Measurements from ENCODE around the gene ANKRD6.

ANKRD6 gene

DNA sequence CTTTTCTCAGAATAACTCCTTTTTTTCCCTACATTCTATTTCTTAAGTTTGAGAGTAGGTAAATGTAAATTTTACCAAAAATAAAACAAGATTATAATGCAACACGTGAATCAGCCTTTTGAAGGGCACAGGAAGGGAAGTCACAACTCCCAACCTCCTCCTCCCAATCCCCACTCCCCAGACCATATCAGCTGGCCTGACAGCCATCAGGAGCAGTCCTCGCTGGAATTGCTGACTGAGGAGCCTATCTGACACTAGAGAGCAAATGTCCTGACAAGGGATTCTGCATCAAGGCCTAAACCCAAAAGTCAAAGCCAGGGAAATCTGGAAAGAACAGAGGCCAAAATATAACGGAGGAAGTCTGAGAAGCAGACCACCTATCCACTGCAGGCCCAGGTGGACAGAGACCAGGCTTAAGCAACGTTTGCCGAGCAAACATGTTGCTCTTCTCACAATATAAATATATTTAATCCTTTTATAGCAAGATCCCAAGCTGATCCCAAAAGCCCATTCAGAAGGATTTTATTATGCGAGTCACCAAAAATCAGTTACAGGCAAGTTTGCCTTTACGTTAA lies 23.4 kb upstream of the ANKRD6 start:
- no peak overlapping the region; the same call in 1 of the 2 replicates for H3K27ac ChIP-seq

DNA sequence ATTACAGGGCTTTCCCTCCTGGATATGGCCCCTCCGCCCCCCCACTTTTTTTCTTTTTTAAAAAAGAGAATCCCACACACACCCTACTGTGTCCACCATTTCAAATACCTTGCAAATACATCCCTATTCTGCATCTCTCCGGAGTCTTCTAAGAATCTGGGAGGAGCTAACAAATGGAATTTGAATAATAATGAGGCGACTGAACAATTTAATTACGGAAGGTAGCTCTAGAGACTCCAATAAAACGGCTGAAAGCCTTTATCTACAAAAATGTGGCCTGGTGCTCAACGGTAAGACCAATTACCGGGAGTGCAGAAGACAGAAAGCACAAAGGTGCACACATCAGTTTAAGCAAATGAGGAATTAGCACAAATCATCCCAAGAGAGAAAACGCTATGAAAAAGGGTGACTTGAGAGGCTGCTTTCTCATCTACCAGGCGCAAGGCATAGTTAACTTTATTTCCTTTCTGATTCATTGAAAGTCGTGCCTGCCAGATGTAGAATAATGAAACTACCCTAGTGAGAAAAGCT lies 22.7 kb upstream of the ANKRD6 start:
- H3K27ac ChIP-seq = peak overlapping the region; percentile 94; the same call in 1 of the 2 replicates

More for the DNA sequence above, 23.4 kb upstream of the ANKRD6 start:
- TF ChIP-seq, protein P1, sequence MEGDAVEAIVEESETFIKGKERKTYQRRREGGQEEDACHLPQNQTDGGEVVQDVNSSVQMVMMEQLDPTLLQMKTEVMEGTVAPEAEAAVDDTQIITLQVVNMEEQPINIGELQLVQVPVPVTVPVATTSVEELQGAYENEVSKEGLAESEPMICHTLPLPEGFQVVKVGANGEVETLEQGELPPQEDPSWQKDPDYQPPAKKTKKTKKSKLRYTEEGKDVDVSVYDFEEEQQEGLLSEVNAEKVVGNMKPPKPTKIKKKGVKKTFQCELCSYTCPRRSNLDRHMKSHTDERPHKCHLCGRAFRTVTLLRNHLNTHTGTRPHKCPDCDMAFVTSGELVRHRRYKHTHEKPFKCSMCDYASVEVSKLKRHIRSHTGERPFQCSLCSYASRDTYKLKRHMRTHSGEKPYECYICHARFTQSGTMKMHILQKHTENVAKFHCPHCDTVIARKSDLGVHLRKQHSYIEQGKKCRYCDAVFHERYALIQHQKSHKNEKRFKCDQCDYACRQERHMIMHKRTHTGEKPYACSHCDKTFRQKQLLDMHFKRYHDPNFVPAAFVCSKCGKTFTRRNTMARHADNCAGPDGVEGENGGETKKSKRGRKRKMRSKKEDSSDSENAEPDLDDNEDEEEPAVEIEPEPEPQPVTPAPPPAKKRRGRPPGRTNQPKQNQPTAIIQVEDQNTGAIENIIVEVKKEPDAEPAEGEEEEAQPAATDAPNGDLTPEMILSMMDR (conservative IDR thresholded peaks at IDR 0.05) = no peak

DNA sequence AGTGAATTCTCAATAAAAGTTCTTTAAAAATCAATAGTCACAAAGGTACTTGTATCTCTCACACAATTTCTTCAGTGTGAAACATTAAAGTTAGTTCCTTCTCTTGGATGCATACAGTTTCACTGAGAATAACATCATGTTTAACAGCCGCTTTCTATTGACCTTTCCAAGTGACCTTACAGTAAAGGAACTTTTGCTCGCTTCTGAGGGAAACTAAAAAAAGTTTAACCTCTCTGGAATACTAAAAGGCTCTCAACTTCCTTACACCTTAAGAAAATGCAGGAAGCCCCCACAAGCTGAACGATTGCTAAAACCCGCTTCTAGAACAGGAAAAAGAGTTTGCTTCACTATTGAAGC lies 22.2 kb upstream of the ANKRD6 start:
- TF ChIP-seq, protein P1 (conservative IDR thresholded peaks at IDR 0.05) = no peak
- peak overlapping the region; percentile 94 for H3K27ac ChIP-seq

More for the DNA sequence above, 22.7 kb upstream of the ANKRD6 start:
- TF ChIP-seq, protein P1 (conservative IDR thresholded peaks at IDR 0.05) = no peak

DNA sequence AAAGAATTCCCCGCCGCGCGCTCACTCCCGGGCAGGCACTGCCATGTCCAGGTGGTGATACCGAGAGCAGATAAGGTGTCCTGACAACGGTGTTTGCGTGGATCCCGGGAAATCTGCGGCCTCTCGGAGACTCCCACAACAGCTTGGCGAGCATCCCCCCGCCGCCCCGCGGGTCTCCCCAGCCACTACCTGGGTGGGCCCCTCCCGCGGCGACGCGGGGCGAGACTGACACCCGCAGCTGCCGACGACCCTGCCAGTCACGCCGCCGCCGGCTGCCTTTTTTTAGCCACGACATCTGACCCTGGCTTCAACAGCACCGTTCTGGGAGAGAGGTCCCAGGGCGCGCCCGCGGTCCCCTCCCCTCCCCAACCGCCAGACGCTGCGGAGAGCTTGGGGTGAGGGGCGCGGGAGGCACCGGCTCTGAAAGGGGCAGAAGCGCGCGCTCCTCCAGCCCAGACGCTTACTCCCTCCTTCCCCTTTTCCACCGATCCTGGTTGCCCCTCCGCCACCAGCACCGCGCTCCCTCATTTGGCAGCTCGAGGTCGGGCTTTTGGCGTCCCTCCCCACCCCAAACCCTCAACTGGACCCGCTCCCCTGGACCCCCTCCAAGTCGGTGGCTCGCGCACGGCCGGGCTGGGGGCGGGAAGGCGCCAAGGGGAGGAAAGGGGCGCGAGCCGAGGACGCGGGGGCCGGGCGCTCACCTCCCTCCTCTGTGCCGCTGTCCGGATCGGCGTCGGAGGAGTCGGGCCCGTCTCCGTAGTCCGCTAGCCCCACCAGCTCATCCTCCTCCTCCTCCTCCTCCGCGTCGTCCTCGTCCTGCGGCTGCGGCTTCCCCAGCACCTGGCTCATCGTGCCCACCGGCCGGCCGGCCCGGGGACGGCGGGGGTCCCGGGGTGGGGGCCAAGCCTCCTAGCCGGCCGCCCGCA lies 21.5 kb upstream of the ANKRD6 start:
- H3K27ac ChIP-seq = peak overlapping the region; percentile 94
- TF ChIP-seq, protein P1 (conservative IDR thresholded peaks at IDR 0.05) = no peak

DNA sequence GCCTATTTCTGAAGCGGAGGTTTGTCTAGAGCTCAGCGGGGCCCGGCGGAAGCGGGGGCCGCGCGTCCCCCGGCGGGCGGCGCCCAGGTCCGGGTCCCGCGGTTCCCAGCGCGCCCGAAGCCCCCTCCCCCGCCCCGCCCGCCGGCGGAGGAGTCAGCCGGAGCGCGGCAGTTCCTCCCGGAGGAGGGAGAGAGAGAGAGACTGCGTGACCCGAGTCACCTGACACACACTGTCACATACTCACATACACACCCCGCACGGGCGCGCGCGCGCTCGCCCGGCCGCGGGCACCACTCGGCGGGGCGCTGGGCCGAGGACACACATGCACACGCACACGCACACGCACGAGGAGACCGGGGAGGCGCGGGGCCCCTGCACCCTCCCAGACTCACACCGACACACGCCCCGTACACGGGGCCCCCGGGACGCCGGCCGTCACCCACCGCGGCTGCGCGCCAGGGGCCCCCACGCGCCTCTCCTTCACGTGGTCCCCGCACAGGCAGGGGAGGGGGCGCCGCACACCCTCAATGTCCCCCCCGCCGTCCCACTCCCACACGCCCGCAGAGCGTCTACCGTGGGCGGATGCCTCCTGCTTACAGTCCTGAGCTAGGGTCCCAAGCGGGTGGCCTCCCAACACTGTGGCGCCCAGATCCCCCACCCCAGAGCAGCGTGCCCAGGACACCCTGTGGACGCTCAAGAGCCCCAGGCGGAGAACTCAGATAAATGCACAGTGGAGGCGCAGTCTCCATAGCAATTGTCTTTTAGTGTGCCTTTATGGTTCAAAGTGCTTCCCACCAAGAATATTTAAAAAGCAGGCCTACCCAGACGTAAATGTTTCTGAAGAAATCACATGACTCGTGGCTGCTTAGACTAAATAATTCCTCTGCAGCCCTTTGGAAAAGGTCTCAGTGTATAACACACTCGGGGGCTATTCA lies 20.6 kb upstream of the ANKRD6 start, which contains the start of gene RRAGD:
Gene RRAGD (minus strand): TSS at position 203 of the 935 bp plus-strand sequence. CDS start 280 bp downstream, outside the sequence.
- TF ChIP-seq, protein P1 (conservative IDR thresholded peaks at IDR 0.05) = peak; percentile 17; the same call in 1 of the 2 replicates

DNA sequence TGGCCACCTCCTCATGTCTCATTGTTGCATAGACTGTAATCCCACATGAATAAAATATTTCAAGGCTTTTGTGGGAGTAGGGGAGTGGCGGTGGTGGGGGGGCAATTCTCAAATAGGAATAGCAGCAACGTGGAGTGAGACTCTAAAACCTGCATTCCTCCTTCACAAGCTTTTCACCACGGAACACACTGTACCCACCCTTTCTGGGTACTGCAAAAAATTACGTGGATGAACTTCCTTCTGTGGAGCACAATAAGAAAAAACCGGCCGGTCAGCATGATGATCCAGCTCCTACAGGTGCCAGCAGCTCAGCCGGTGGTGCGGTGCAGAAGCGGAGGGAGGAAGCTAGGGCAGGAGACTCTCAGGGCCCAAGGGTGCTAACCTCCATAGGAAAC lies 19.9 kb upstream of the ANKRD6 start:
- TF ChIP-seq, protein P1 (conservative IDR thresholded peaks at IDR 0.05) = no peak
- peak overlapping the region; percentile 94 for H3K27ac ChIP-seq

More for the DNA sequence above, 20.6 kb upstream of the ANKRD6 start, which contains the start of gene RRAGD:
- peak within 1 kb of the TSS; percentile 94 for H3K27ac ChIP-seq
